HG03175 (cell line): ENCODE measurements around the gene IPMK.

Source experiments
- ATAC-seq: cut with Tn5 transposase; IDR thresholded peaks from one replicate; pipeline ENCODE4 v1.9.1; 2021; ENCODE audit warnings: mild to moderate bottlenecking, moderate library complexity; ENCODE audit not compliant: unreplicated experiment

The IPMK gene

GRCh38 chr10:58267713-58268453 is at the start of gene IPMK:
Gene IPMK (minus strand): TSS chr10:58267894. CDS start chr10:58267611, 283 bp downstream.
- ATAC-seq: peak; percentile 51

GRCh38 chr10:58316874-58317273 is 49.2 kb upstream of the IPMK start:
- no peak for ATAC-seq

DNA sequence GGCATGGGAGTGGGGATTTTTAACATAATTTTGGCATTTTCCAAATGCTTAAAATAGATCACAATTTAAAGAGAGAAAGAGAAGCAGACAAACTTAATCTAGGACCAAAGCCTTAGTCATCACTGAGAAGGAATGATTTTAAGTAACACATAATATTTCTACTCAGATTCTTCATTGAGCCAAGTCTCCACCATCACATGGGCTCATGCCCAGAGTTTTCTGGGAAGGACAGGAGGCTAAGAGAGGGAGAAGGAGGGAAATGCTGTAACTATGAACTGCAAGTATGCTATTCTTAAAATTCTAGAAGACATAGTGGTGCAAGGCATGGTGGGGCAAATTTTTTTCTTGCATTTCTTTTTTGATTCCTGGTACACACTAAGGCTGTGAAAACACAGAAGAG is 43.3 kb upstream of the IPMK start:
- no peak for ATAC-seq

DNA sequence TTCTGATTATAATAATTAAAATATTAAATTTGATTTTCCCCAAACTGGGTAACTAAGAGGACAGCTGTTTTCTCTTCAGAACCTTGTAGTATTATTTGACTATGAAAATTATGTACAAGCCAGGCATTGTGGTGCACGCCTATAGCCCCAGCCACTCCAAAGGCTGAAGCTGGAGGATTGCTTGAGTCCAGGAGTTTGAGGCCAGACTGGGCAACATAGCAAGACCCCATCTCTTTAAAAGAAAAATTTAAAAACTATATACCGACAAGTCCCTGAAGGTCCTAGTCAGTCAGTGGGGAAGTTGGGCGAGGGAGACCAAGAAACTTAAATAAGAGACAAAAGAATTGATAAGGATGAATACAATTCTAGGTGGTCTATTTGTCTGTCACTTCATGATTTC is 40.0 kb upstream of the IPMK start:
- no peak for ATAC-seq

GRCh38 chr10:58305821-58306220 is 38.1 kb upstream of the IPMK start:
- ATAC-seq: no peak

GRCh38 chr10:58304099-58304633 is 36.5 kb upstream of the IPMK start:
- ATAC-seq: no peak

DNA sequence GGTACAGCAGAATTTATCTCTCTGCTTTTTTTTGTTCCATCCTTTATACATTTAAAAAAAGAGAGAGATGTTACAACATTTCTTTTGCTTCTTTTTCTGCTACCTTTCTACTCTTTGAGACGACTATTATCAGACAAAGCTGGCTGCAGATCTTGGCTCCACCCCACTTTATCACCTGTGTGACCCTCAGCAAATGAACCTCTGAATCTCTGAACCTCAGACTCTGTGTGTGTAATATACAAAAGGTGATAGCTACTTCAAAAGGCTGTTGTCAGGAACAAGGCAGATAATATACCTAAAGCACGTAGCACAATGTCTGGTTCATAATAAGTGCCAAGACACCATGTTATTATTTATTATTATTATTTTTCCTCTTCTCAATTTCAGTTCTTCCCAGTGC is 34.6 kb upstream of the IPMK start:
- no peak for ATAC-seq

GRCh38 chr10:58300676-58301075 is 33.0 kb upstream of the IPMK start:
- ATAC-seq: no peak

- peak; percentile 92 for ATAC-seq
These were observed 31.9 kb upstream of the IPMK start for GRCh38 chr10:58299580-58299979.

- no peak for ATAC-seq
These were observed 26.3 kb upstream of the IPMK start for GRCh38 chr10:58293989-58294388.

- ATAC-seq: peak; percentile 90
These were observed 24.0 kb upstream of the IPMK start for GRCh38 chr10:58291538-58292174.

GRCh38 chr10:58282615-58283014 is 14.9 kb upstream of the IPMK start:
- peak; percentile 99 for ATAC-seq

- no peak for ATAC-seq
These were observed 13.5 kb upstream of the IPMK start for GRCh38 chr10:58281092-58281752.

GRCh38 chr10:58280477-58280876 is 12.8 kb upstream of the IPMK start:
- no peak for ATAC-seq

DNA sequence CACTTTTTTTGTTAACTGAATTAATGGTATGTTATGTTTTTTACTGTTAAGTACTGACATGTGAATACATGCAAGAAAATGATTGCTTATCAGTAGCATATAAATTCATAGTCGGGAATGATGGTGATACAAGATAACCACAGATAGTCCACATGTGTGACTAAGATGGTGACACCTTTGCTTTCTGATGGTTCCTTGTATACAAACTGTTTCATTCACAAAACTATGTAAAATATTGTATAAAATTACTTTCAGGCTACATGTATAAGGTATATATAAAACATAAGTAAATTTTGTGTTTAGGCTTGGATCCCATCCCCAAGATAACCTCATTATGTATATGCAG is 11.2 kb upstream of the IPMK start:
- ATAC-seq: no peak

DNA sequence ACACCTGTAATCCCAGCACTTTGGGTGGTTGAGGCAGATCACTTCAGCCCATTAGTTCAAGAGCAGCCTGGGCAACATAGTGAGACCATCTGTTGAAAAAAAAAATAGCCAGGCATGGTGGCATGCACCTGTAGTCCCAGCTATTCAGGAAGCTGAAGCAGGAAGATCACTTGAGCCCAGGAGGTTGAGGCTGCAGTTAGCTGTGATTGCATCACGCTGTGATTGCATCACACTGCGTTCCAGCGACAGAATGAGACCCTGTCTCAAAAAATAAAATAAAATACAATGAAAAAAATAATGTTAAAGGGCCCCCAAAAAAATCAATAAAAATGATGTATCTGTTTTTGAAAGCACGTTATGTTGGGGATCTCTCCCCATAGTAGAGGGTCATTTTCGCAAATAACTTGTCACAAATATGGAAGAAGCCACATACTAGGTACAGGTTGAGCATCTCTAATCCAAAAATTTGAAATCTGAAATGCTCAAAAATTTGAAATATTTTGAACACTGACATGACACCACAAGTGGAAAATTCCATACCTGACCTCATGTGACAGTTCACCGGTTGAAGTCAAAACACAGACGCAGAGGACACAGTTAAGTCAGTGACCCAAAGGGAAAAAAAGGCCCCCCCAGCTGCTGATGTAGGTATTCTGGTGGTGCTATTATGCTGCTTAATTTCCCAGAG is 10.7 kb upstream of the IPMK start:
- no peak for ATAC-seq

GRCh38 chr10:58275908-58276307 is 8.2 kb upstream of the IPMK start:
- no peak for ATAC-seq

GRCh38 chr10:58275261-58275660 is 7.6 kb upstream of the IPMK start:
- no peak for ATAC-seq

GRCh38 chr10:58269782-58270290 is 2.1 kb upstream of the IPMK start:
- ATAC-seq: no peak

GRCh38 chr10:58268946-58269781 is 1.5 kb upstream of the IPMK start, which contains the start of gene CISD1:
Gene CISD1 (plus strand): TSS chr10:58269162. CDS start chr10:58269274, 112 bp downstream.
- peak; percentile 65 for ATAC-seq
